Testis (tissue), 3 donors: Measurements from ENCODE around the gene LRP10. TPM values are rescaled to one million over a fixed set of nuclear protein-coding genes. Genes with fewer than 3 reads are reported as not detected.

Source experiments
- DNase-seq: peaks from one replicate; pipeline ENCODE4 v3.0.0-alpha.2; 2019
- H3K27ac ChIP-seq, 2 donors: fragments of 200-600 bp; sonication (generic); one replicate each; pipeline ENCODE4 v1.5.1; 2019
- H3K27me3 ChIP-seq: fragments of 200-600 bp; sonication (generic); one replicate; pipeline ENCODE4 v1.5.1; 2019
- H3K36me3 ChIP-seq: fragments of 200-600 bp; sonication (generic); one replicate; pipeline ENCODE4 v1.5.1; 2017; ENCODE audit warnings: low read depth; ENCODE audit errors: missing control alignments
- H3K4me1 ChIP-seq: fragments of 200-600 bp; sonication (generic); one replicate; pipeline ENCODE4 v1.5.1; 2019
- H3K4me3 ChIP-seq, 2 donors: fragments of 200-600 bp; sonication (generic); one replicate each; pipeline ENCODE4 v1.5.1; 2017 to 2019
- H3K9me3 ChIP-seq: fragments of 200-600 bp; sonication (generic); one replicate; pipeline ENCODE4 v1.5.1; 2017
- CTCF ChIP-seq, 3 experiments: fragments of 450-650 bp in 2 of 3; fragments of 200-600 bp in 1 of 3; sonication (generic) in 1 of 3; IDR thresholded peaks; one replicate each; pipeline ENCODE4 v1.5.1; 2016 to 2019; ENCODE audit warnings: antibody characterized with exemption in 3 of 3, mild to moderate bottlenecking in 2 of 3, moderate library complexity in 1 of 3
- POLR2A ChIP-seq: fragments of 450-650 bp; IDR thresholded peaks from one replicate; pipeline ENCODE4 v1.6.1; 2017; ENCODE audit warnings: antibody characterized with exemption, mild to moderate bottlenecking, moderate library complexity
- WGBS, 2 donors: methylation state at CpG; one replicate each; pipeline ENCODE4 v1.1.5; 2018; 5-methylcytosine and 5-hydroxymethylcytosine counted together
- intact Hi-C: fragments of 100-400 bp; cut with DNase I; formaldehyde crosslinking; loops from one replicate; pipeline ENCODE4 v1.15.1; 2023; ENCODE audit warnings: low total_unique reads
- polyA plus RNA-seq: library from polyadenylated mRNA; stranded (reverse); fragments of 350-450 nt; fragmentation: Illumina TruSeq; extraction: RNeasy Lipid Tissue Mini Kit (QIAGEN cat#74804); gene quantifications from one replicate; pipeline ENCODE4 v1.2.3, GENCODE V29; 2014; ENCODE audit warnings: low read depth, low replicate concordance; ENCODE audit not compliant: insufficient read depth
- total RNA-seq, 2 donors: library from RNA; depleted of rRNA; stranded (reverse); fragments of >200 nt; gene quantifications; one replicate each; pipeline ENCODE4 v1.2.3, GENCODE V29; 2016

Gene LRP10
- total and polyA plus RNA-seq, 3 donors from 2014 or later, result 41.3 to 67.7 (median 58.2) TPM

- intact Hi-C loops, result no loop called here
- no peak overlapping the region for H3K4me3 ChIP-seq
- 93 to 97% methylated on average over 8 of the region's 8 CpGs for whole genome bisulfite sequencing, 2 donors
These were observed 54.0 kb downstream of the LRP10 start for GRCh38 chr14:22925513-22925912.

GRCh38 chr14:22926316-22926715 lies 54.8 kb downstream of the LRP10 start:
- TF ChIP-seq POLR2A (no peak), CTCF (IDR thresholded peaks at IDR 0.05) (no peak)
- no peak for DNase-seq
- Histone ChIP-seq H3K9me3 (no peaks in the 10 kb centered on the region), H3K27me3 (no peaks in the 10 kb centered on the region), H3K27ac (no peak overlapping the region), H3K36me3 (no peaks in the 10 kb centered on the region), H3K4me1 (peaks cover 12% of the 10 kb centered on the region), H3K4me3 (no peak overlapping the region)
- intact Hi-C loops, result no loop called here
- WGBS, 2 donors, result 86 to 89% methylated on average over 4 of the region's 4 CpGs

More at GRCh38 chr14:22925513-22925912, 54.0 kb downstream of the LRP10 start:
- no peak overlapping the region for H3K27ac ChIP-seq
- H3K36me3 ChIP-seq, result no peaks in the 10 kb centered on the region
- DNase-seq, result no peak
- H3K9me3 ChIP-seq, result no peaks in the 10 kb centered on the region
- peaks cover 12% of the 10 kb centered on the region for H3K4me1 ChIP-seq
- TF ChIP-seq POLR2A, result no peak
- no peak for TF ChIP-seq CTCF (IDR thresholded peaks at IDR 0.05)
- H3K27me3 ChIP-seq, result no peaks in the 10 kb centered on the region

GRCh38 chr14:22928237-22929103 lies 56.9 kb downstream of the LRP10 start:
- TF ChIP-seq POLR2A, result no peak
- no peak for TF ChIP-seq CTCF (IDR thresholded peaks at IDR 0.05)
- Histone ChIP-seq H3K4me3 (peak overlapping the region; percentile 85 to 95), H3K36me3 (no peaks in the 10 kb centered on the region), H3K9me3 (no peaks in the 10 kb centered on the region), H3K27me3 (no peaks in the 10 kb centered on the region), H3K4me1 (peaks cover 12% of the 10 kb centered on the region), H3K27ac (peak overlapping the region; percentile 80 to 92)
- WGBS, 2 donors, result 9 to 11% methylated on average over 12 of the region's 12 CpGs
- DNase-seq, result no peak
- intact Hi-C loops, result no loop called here

DNA sequence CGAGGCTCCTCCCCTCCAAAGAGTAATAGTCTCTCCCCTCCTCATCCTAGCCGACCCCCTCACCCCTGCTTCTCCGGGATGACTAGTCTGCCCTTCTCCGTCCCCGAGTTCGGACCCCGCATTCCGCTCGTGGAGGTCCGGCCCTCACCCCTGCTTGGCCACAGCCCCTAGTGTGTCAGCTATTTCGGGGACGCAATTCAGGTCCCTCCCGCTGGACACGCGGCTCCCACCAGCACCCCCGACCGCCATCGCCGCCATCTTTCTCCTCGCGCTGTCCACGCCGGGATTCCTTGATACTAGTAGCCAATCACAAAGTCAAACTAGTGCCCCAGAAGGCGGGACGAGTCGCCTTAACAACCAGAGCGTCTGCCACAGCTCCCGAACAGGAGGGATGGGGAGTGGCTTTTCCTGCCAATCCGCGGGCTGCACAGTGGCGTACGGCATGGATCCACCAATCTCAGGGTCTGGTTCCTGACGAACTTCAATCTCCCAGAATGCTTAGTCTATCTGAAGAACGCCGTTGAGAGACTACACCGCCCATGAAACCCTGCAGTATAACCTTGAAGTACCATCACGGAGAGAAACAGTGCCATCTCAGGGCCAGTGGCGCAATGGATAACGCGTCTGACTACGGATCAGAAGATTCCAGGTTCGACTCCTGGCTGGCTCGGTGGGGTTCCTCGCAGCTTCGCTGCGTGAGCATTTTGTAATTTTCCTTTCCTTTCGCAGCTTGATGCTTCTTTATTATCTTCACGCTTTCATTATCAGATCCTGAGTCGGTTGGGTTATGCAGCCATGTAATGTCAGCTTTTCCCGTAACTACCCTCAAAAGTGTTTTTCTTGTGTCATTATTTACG lies 57.8 kb downstream of the LRP10 start, which contains the start of gene PRMT5:
TSS of gene PRMT5 (minus strand) at position 273 of the 857 bp plus-strand sequence. CDS start at position 258, 15 bp downstream.
- Histone ChIP-seq H3K9me3 (no peaks in the 10 kb centered on the region), H3K4me3 (peak within 1 kb of the TSS; percentile 85 to 95), H3K36me3 (no peaks in the 10 kb centered on the region), H3K27ac (peak within 1 kb of the TSS; percentile 80 to 92), H3K4me1 (peaks cover 12% of the 10 kb centered on the region), H3K27me3 (no peaks in the 10 kb centered on the region)
- TF ChIP-seq POLR2A (peak; percentile 24), CTCF (IDR thresholded peaks at IDR 0.05) (peak in 1 of 3 experiments; percentile 15)
- WGBS, 2 donors, result 0% methylated on average over 47 to 51 of the region's 51 CpGs
- peak; percentile 100 for DNase-seq
- intact Hi-C loops, result no loop called here
